22Rv1 (cell line): Measurements from ENCODE around the gene GPR89A.
"Not testable (repeated sequence)": the region's sequence is repeated elsewhere in the genome, so short reads cannot be mapped to it uniquely, and the experiment has no call there.

Experiments used
- H3K27ac ChIP-seq: fragments of 450-650 bp; 2 replicates; pipeline ENCODE4 v1.5.1; 2017
- CTCF ChIP-seq: fragments of 450-650 bp; IDR thresholded peaks from 2 replicates; pipeline ENCODE4 v1.5.1; 2017; ENCODE audit warnings: mild to moderate bottlenecking
- ZFX ChIP-seq: fragments of 450-650 bp; IDR thresholded peaks from 2 replicates; pipeline ENCODE4 v1.6.1; 2017; ENCODE audit warnings: antibody characterized with exemption, borderline replicate concordance

GPR89A gene

GRCh38 chr1:145717833-145718232, 110.0 kb downstream of the GPR89A start:
- no peak for TF ChIP-seq CTCF
- TF ChIP-seq ZFX: no peak
- H3K27ac ChIP-seq: no peak overlapping the region

GRCh38 chr1:145718465-145718864, 110.7 kb downstream of the GPR89A start:
- not testable (repeated sequence) for H3K27ac ChIP-seq

DNA sequence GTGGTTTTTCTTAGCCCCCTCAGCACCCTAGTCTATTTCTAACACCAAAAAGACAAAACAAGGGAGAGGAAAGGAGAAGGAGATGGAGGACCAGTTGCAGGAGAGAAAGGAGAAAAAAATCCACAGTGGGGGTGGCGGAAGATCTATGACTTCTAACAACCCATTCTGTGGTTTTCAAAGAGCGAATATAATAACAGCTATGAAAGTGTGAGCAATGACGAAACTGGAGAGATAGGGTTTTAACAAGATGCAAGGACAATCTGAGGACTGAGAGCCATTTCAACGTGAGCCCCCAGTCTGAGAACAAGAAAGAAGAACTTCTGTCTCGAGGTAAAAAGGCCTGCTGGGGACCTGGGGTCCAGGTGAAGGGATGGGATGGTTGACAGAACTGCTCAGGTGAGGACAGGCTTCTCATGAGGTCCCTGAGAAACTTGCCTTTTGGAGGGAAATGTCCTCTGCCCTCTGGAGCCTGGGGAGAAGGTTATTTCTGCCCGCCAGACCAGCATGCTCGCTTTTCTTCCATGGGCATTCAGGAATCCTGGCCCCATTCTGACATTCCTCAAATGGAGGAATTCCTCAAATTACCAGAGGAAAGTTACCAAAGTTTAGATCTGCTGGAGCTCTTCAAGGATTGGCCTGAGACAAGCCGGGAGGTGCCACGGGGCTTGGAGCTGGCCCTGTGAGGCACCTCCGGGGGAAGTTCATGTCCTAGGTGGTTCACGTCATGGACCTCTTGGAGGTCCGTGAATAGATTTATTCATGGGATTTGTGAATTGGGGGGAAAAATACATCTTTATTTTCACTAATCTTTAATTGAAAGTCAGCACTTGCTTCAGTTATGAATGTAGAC, 111.7 kb downstream of the GPR89A start, which contains the start of gene CD160:
Gene CD160, plus strand, starts transcription at position 270 of the 850 bp plus-strand sequence. CDS start 8,829 bp downstream, outside the sequence.
- no peak within 1 kb of the TSS for H3K27ac ChIP-seq

More for the DNA sequence above, 111.7 kb downstream of the GPR89A start, which contains the start of gene CD160:
- TF ChIP-seq CTCF (no peak), ZFX (no peak)
